GM19193 (cell line): ENCODE measurements around the gene BCAR3.

ENCODE experiments used
- POLR2A ChIP-seq: IDR thresholded peaks from 4 replicates; pipeline ENCODE4 v1.6.1; 2011; ENCODE audit not compliant: insufficient read depth, insufficient read length; ENCODE audit errors: extremely low read depth

Gene BCAR3

GRCh38 chr1:93577536-93578432 lies 103.9 kb downstream of the BCAR3 start:
- TF ChIP-seq POLR2A: no peak

- TF ChIP-seq POLR2A: no peak
Measured at GRCh38 chr1:93576746-93577145, 104.9 kb downstream of the BCAR3 start.

GRCh38 chr1:93576346-93576745 lies 105.3 kb downstream of the BCAR3 start:
- TF ChIP-seq POLR2A: no peak

- no peak for TF ChIP-seq POLR2A
Measured at GRCh38 chr1:93575621-93576284, 105.9 kb downstream of the BCAR3 start.

- TF ChIP-seq POLR2A: no peak
Measured at GRCh38 chr1:93574991-93575390, 106.6 kb downstream of the BCAR3 start.

GRCh38 chr1:93574511-93574910 lies 107.1 kb downstream of the BCAR3 start:
- no peak for TF ChIP-seq POLR2A

- no peak for TF ChIP-seq POLR2A
Measured at GRCh38 chr1:93573940-93574469, 107.6 kb downstream of the BCAR3 start.

GRCh38 chr1:93571623-93572310 lies 109.9 kb downstream of the BCAR3 start:
- no peak for TF ChIP-seq POLR2A

GRCh38 chr1:93569489-93569888 lies 112.1 kb downstream of the BCAR3 start:
- no peak for TF ChIP-seq POLR2A

- no peak for TF ChIP-seq POLR2A
Measured at GRCh38 chr1:93567255-93567918, 114.2 kb downstream of the BCAR3 start.

GRCh38 chr1:93566227-93566626 lies 115.4 kb downstream of the BCAR3 start:
- no peak for TF ChIP-seq POLR2A

- TF ChIP-seq POLR2A: no peak
Measured at GRCh38 chr1:93565496-93566206, 116.0 kb downstream of the BCAR3 start.

- TF ChIP-seq POLR2A: no peak
Measured at GRCh38 chr1:93559695-93560094, 121.9 kb downstream of the BCAR3 start.

- no peak for TF ChIP-seq POLR2A
Measured at GRCh38 chr1:93559045-93559444, 122.6 kb downstream of the BCAR3 start.
